GM18519 (cell line): ENCODE results near the gene DLK1.

Experiments
- ATAC-seq: cut with Tn5 transposase; IDR thresholded peaks from one replicate; pipeline ENCODE4 v1.9.1; 2021; ENCODE audit warnings: mild to moderate bottlenecking, moderate library complexity; ENCODE audit not compliant: unreplicated experiment, low FRiP score

The DLK1 gene

GRCh38 chr14:100773331-100774163 lies 46.9 kb downstream of the DLK1 start:
- ATAC-seq: no peak

GRCh38 chr14:100774164-100774537 lies 47.5 kb downstream of the DLK1 start:
- no peak for ATAC-seq

GRCh38 chr14:100775351-100775830 lies 48.7 kb downstream of the DLK1 start:
- ATAC-seq: no peak

GRCh38 chr14:100775831-100776591 lies 49.3 kb downstream of the DLK1 start:
- ATAC-seq: no peak

GRCh38 chr14:100776681-100777365 lies 50.1 kb downstream of the DLK1 start:
- ATAC-seq: no peak

- ATAC-seq: no peak
These were observed 50.7 kb downstream of the DLK1 start for GRCh38 chr14:100777366-100777817.

- ATAC-seq: no peak
These were observed 51.3 kb downstream of the DLK1 start for GRCh38 chr14:100777818-100778525.

GRCh38 chr14:100778526-100778882 lies 51.8 kb downstream of the DLK1 start:
- no peak for ATAC-seq

- no peak for ATAC-seq
These were observed 52.4 kb downstream of the DLK1 start for GRCh38 chr14:100778951-100779690.

GRCh38 chr14:100779691-100780080 lies 53.0 kb downstream of the DLK1 start:
- ATAC-seq: no peak

- ATAC-seq: no peak
These were observed 53.6 kb downstream of the DLK1 start for GRCh38 chr14:100780246-100780645.

- no peak for ATAC-seq
These were observed 54.1 kb downstream of the DLK1 start for GRCh38 chr14:100780646-100781355.

- ATAC-seq: no peak
These were observed 55.3 kb downstream of the DLK1 start for GRCh38 chr14:100781952-100782351.

GRCh38 chr14:100782516-100783320 lies 56.0 kb downstream of the DLK1 start:
- no peak for ATAC-seq

GRCh38 chr14:100783630-100784370 lies 57.1 kb downstream of the DLK1 start:
- no peak for ATAC-seq

GRCh38 chr14:100784523-100785337 lies 58.0 kb downstream of the DLK1 start:
- ATAC-seq: no peak

- ATAC-seq: no peak
These were observed 58.6 kb downstream of the DLK1 start for GRCh38 chr14:100785338-100785615.
